Adrenal gland (tissue), 12 donors: Measurements from ENCODE around the gene IMMT. TPM values are rescaled to one million over a fixed set of nuclear protein-coding genes. Genes with fewer than 3 reads are reported as not detected.

Experiments used
- DNase-seq, 7 donors: peaks; one replicate each; pipeline ENCODE4 v3.0.0-alpha.2; 2019 to 2020
- H3K27ac ChIP-seq, 5 donors: fragments of 200-600 bp; sonication (generic) in 4 of 5; 1 replicate in 3 of 5; 2 replicates in 2 of 5; pipeline versions ENCODE4 v1.5.1 to v1.8.0; 2016 to 2020; ENCODE audit warnings: mild to moderate bottlenecking in 1 of 5
- H3K27me3 ChIP-seq: fragments of 200-600 bp; 2 replicates; pipeline ENCODE4 v1.8.0; 2021
- H3K36me3 ChIP-seq, 2 donors: fragments of 200-600 bp; replicated peaks in 1 of 2; 1 replicate in 1 of 2; 2 replicates in 1 of 2; pipeline versions ENCODE4 v1.5.1 to v1.8.0; 2018 to 2022
- H3K4me1 ChIP-seq, 2 donors: fragments of 200-600 bp; replicated peaks in 1 of 2; 1 replicate in 1 of 2; 2 replicates in 1 of 2; pipeline versions ENCODE4 v1.5.1 to v1.8.0; 2018 to 2021
- H3K4me3 ChIP-seq, 4 donors: fragments of 200-600 bp; sonication (generic) in 3 of 4; one replicate each; pipeline ENCODE4 v1.5.1; 2016 to 2018
- H3K9me3 ChIP-seq, 3 donors: fragments of 200-600 bp; sonication (generic) in 1 of 3; replicated peaks in 1 of 3; 1 replicate in 2 of 3; 2 replicates in 1 of 3; pipeline versions ENCODE4 v1.5.1 to v1.8.0; 2016 to 2021
- POLR2A ChIP-seq, 2 donors: fragments of 450-650 bp; IDR thresholded peaks; one replicate each; pipeline ENCODE4 v1.6.1; 2017; ENCODE audit warnings: antibody characterized with exemption in 2 of 2, mild to moderate bottlenecking in 2 of 2, moderate library complexity in 1 of 2
- WGBS, 4 donors: extraction: QIAGEN DNeasy Blood & Tissue Kit in 2 of 4; methylation state at CpG; one replicate each; pipeline versions ENCODE4 v1.1.5 to v1.1.7; 2013 to 2017; 5-methylcytosine and 5-hydroxymethylcytosine counted together
- intact Hi-C, 2 donors: fragments of 100-400 bp; cut with DNase I; formaldehyde crosslinking; loops; one replicate each; pipeline versions ENCODE4 v1.14.1 to v1.15.0; 2022 to 2023
- microRNA-seq, 3 donors: library from miRNA; unstranded; fragments of <30 nt; microRNA quantifications; one replicate each; pipeline ENCODE4, GENCODE V29; 2017 to 2020
- polyA plus RNA-seq, 3 donors: library from polyadenylated mRNA; stranded (reverse); fragments of 200-250 nt in 2 of 3; fragments of 350-450 nt in 1 of 3; fragmentation: Illumina TruSeq in 1 of 3; extraction: RNeasy Lipid Tissue Mini Kit (QIAGEN cat#74804) in 1 of 3; gene quantifications; one replicate each; pipeline ENCODE4 v1.2.3, GENCODE V29; 2013 to 2014
- small RNA-seq, 2 donors: library from RNA; depleted of rRNA; stranded (forward); fragments of <200 nt; gene quantifications; one replicate each; pipeline ENCODE3, GENCODE V24; 2016
- total RNA-seq, 9 donors: library from RNA; depleted of rRNA in 4 of 9; stranded (reverse); fragments of >200 nt in 4 of 9; fragments of 120-200 nt in 1 of 9; fragmentation: NEBNext Ultra II Directional in 1 of 9; extraction: Animal tissue kit (Norgen Biotek cat#: 25700) in 1 of 9; gene quantifications; one replicate each; pipeline versions ENCODE4 v1.1.0 to v1.2.4, GENCODE V29; 2013 to 2023
- TF ChIP-seq, protein P1 (sequence below), 6 experiments: fragments of 450-650 bp in 4 of 6; fragments of 200-600 bp in 2 of 6; sonication (generic) in 1 of 6; IDR thresholded peaks; 1 replicate in 5 of 6; 2 replicates in 1 of 6; pipeline versions ENCODE4 v1.5.1 to v1.8.0; 2016 to 2021; ENCODE audit warnings: antibody characterized with exemption in 6 of 6, mild to moderate bottlenecking in 2 of 6, moderate library complexity in 1 of 6
- donor health status: healthy with polysubstance abuse.
- donor health status: Bipolar disorder and iron deficiency.
- donor health status: DM: yes; HTN: yes; CAD: no.
- donor health status: DM: no; HTN: no; CAD: no.
- donor health status: DM: no; HTN: no; CAD: no.
- donor health status: DM: yes; HTN: yes; CAD: no.

IMMT gene
- total and polyA plus RNA-seq, 12 donors = 32.2 to 196 (median 130) TPM

DNA sequence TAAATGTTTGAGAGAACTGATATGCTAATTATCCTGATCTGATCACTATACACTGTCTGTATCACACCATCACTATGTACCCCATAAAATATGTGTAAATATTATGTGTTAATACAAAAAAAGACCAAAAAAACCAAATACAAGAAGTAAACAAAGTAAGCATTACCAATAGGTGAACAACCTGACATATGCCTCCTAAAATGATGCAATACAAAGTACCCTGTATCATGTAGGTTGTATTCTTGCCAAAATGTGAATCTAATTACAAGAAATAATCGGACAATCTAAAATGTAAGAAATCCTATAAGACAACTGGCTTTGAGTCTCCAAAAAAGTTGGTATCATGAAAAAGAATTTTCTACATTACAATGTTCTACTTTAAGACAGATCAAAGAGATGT, 97.3 kb downstream of the IMMT start:
- no peaks in the 10 kb centered on the region for H3K27me3 ChIP-seq
- H3K4me1 ChIP-seq = no peaks in the 10 kb centered on the region
- peaks cover 0 to 43% of the 10 kb centered on the region in 2 donors for H3K36me3 ChIP-seq
- H3K27ac ChIP-seq = no peak overlapping the region
- WGBS, 4 donors = 86 to 97% (median 91%) methylated on average over 1 of the region's 1 CpG
- no peaks in the 10 kb centered on the region for H3K9me3 ChIP-seq
- no peak for TF ChIP-seq POLR2A (IDR thresholded peaks at IDR 0.05)
- TF ChIP-seq, protein P1, sequence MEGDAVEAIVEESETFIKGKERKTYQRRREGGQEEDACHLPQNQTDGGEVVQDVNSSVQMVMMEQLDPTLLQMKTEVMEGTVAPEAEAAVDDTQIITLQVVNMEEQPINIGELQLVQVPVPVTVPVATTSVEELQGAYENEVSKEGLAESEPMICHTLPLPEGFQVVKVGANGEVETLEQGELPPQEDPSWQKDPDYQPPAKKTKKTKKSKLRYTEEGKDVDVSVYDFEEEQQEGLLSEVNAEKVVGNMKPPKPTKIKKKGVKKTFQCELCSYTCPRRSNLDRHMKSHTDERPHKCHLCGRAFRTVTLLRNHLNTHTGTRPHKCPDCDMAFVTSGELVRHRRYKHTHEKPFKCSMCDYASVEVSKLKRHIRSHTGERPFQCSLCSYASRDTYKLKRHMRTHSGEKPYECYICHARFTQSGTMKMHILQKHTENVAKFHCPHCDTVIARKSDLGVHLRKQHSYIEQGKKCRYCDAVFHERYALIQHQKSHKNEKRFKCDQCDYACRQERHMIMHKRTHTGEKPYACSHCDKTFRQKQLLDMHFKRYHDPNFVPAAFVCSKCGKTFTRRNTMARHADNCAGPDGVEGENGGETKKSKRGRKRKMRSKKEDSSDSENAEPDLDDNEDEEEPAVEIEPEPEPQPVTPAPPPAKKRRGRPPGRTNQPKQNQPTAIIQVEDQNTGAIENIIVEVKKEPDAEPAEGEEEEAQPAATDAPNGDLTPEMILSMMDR (IDR thresholded peaks at IDR 0.05) = no peak
- intact Hi-C loops = no loop called here
- no peak for DNase-seq
- H3K4me3 ChIP-seq = no peak overlapping the region

DNA sequence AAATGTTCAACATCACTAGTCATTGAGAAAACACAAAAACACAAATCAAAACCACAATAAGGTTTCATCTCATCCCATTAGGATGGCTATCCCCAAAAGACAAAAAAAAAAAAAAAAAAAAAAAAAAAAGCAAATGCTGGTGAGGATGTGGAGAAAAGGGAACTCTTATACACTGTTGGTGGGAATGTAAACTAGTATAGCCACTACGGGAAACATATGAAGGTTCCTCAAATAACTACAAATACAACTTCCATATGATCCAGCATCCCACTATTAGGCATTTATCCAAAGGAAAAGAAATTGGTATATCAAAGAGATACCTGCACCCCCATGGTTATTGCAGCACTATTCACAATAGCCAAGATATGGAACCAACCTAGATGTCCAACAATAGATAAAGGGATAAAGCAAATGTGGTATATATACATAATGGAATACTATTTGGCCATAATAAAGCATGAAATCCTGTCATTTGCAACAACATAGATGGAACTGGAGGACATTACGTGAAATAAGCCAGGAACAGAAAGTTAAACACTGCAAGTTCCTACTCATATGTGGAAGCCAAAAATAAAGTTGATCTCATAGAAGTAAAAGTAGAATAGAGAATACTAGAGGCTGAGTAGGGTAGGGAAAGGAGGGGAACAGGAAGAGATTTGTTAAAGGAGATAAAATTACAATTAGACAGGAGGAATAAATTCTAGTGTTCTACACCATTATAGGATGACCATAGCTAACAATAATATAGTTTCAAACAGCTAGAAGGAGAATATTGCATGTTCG, 98.0 kb downstream of the IMMT start:
- intact Hi-C loops = no loop called here
- 91 to 95% (median 93%) methylated on average over 3 of the region's 3 CpGs for WGBS, 4 donors
- peaks cover 0 to 43% of the 10 kb centered on the region in 2 donors for H3K36me3 ChIP-seq
- no peak overlapping the region for H3K4me3 ChIP-seq
- no peak for TF ChIP-seq POLR2A (IDR thresholded peaks at IDR 0.05)
- TF ChIP-seq, protein P1 (IDR thresholded peaks at IDR 0.05) = no peak
- H3K27me3 ChIP-seq = no peaks in the 10 kb centered on the region
- DNase-seq = no peak
- no peaks in the 10 kb centered on the region for H3K4me1 ChIP-seq
- H3K9me3 ChIP-seq = no peaks in the 10 kb centered on the region
- no peak overlapping the region for H3K27ac ChIP-seq

DNA sequence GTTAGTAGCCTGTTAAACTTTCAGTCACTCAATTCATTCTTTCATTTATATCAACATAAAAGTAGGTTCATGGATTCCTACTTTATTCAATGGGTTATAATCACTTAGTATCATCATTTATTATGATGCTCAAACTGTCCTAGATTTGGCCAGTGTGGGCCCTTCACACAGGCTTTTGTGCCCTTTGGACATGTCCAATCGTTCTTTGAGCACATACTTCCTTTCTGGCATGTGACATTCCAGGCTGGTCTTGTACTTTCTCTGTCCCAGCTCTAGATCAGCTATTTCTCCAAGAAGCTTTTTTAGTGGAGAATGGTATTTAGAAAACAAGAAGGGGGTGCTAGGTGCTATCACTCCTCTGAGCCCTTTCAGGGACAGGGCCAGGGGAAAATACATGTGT, 101.0 kb downstream of the IMMT start:
- no peak for DNase-seq
- Histone ChIP-seq H3K9me3 (no peaks in the 10 kb centered on the region), H3K27ac (no peak overlapping the region), H3K36me3 (peaks cover 0 to 45% of the 10 kb centered on the region in 2 donors), H3K4me3 (no peak overlapping the region), H3K4me1 (no peaks in the 10 kb centered on the region), H3K27me3 (no peaks in the 10 kb centered on the region)
- 75 to 79% (median 77%) methylated on average over 1 of the region's 1 CpG for WGBS, 4 donors
- TF ChIP-seq POLR2A (IDR thresholded peaks at IDR 0.05) = no peak
- TF ChIP-seq, protein P1 (IDR thresholded peaks at IDR 0.05) = no peak
- intact Hi-C loops = no loop called here

Small RNA genes lying within 50 kb of the gene (microRNA-seq; reads per million reads assigned to microRNA genes)
- 0 to 0.45 (median 0.28) reads per million in 3 donors for gene MIR4779

Small RNA genes lying within 50 kb of the gene (small RNA-seq; reads per million reads assigned to genes)
- gene MIR4779 (0 reads per million in 2 donors), gene RF00019 (0 reads per million in 2 donors), gene SNORD94 (5,451 to 10,709 reads per million in 2 donors)

Other genes with a start within 250 kb of the IMMT start
- 10 to 100 TPM; 11.8 to 50.1 (median 28.7) TPM for gene POLR1A, start 89.6 kb downstream of the IMMT start, total RNA-seq
- 10 to 100 TPM in 1 of 3 donors, 1 to 10 TPM in 2; 4.6 to 15.4 (median 6.8) TPM for gene POLR1A, start 89.6 kb downstream of the IMMT start, polyA plus RNA-seq
- 100 to 1,000 TPM in 6 of 9 donors, 10 to 100 TPM in 3; 41.7 to 332 (median 116) TPM for gene PTCD3, start 89.2 kb downstream of the IMMT start, total RNA-seq
- gene PTCD3, start 89.2 kb downstream of the IMMT start, polyA plus RNA-seq = 100 to 1,000 TPM in 1 of 3 donors, 10 to 100 TPM in 2; 34.8 to 120 (median 47.4) TPM
- gene MRPL35, start 4.0 kb upstream of the IMMT start, total RNA-seq = 10 to 100 TPM; 33.3 to 67.2 (median 42.0) TPM
- gene MRPL35, start 4.0 kb upstream of the IMMT start, polyA plus RNA-seq = 100 to 1,000 TPM in 1 of 3 donors, 10 to 100 TPM in 2; 27.6 to 104 (median 32.9) TPM
- gene REEP1, start 142.2 kb upstream of the IMMT start, total RNA-seq = 1 to 10 TPM in 8 of 9 donors, under 1 TPM in 1; 0.36 to 9.3 (median 4.0) TPM
- 1 to 10 TPM; 1.7 to 4.9 (median 2.1) TPM for gene REEP1, start 142.2 kb upstream of the IMMT start, polyA plus RNA-seq
- 10 to 100 TPM; 16.7 to 54.6 (median 32.5) TPM for gene KDM3A, start 245.9 kb upstream of the IMMT start, total RNA-seq
- 10 to 100 TPM; 26.8 to 41.7 (median 35.0) TPM for gene KDM3A, start 245.9 kb upstream of the IMMT start, polyA plus RNA-seq